IMR-90 (cell line): ENCODE data around the gene SHROOM1. TPM values are rescaled to one million over a fixed set of nuclear protein-coding genes. Genes with fewer than 3 reads are reported as not detected.

Source experiments
- ATAC-seq: fragments of 200-7000 bp; cut with Tn5 transposase; 2 replicates; pipeline ENCODE4 v1.9.1; 2020; ENCODE audit warnings: low read depth, mild to moderate bottlenecking, moderate library complexity
- BruUV-seq: library from RNA; stranded (reverse); fragments of 400-500 nt; replicated peaks from 2 replicates; lab custom pipeline; 2021; lab: Mats Ljungman, UMichigan
- CTCF ChIA-PET: fragments of 300-600 bp; formaldehyde crosslinking; extraction: SDS; loops from one replicate; lab custom pipeline; 2021; ENCODE audit warnings: antibody characterized with exemption; lab: Yijun Ruan, JAX
- POLR2A ChIA-PET: fragments of 300-600 bp; sonication (Branson Sonifier 250); formaldehyde crosslinking; loops from one replicate; lab custom pipeline; 2022; ENCODE audit warnings: antibody characterized with exemption; ENCODE audit not compliant: unreplicated experiment; lab: Charles Lee
- DNase-seq: peaks from one replicate; pipeline ENCODE4 v3.0.0; 2013
- H2AFZ ChIP-seq: replicated peaks from 2 replicates; pipeline ENCODE3; 2013; ENCODE audit warnings: low read length, mild to moderate bottlenecking; ENCODE audit not compliant: poor library complexity
- H2AK5ac ChIP-seq: 2 replicates; pipeline ENCODE4 v1.6.1; 2013; ENCODE audit warnings: low read depth, low read length, inconsistent platforms
- H2AK9ac ChIP-seq: replicated peaks from 2 replicates; pipeline ENCODE3; 2013; ENCODE audit warnings: mild to moderate bottlenecking, low read depth, low read length, moderate library complexity; ENCODE audit not compliant: poor library complexity
- H2BK120ac ChIP-seq: 2 replicates; pipeline ENCODE4 v1.6.1; 2013; ENCODE audit warnings: low read depth, low read length, inconsistent platforms
- H2BK15ac ChIP-seq: 3 replicates; pipeline ENCODE4 v1.6.1; 2013; ENCODE audit warnings: low read depth, low read length, inconsistent platforms
- H2BK20ac ChIP-seq: 2 replicates; pipeline ENCODE4 v1.6.1; 2013; ENCODE audit warnings: low read depth, mild to moderate bottlenecking, inconsistent platforms, low read length, moderate library complexity
- H2BK5ac ChIP-seq: 2 replicates; pipeline ENCODE4 v1.6.1; 2013; ENCODE audit warnings: mild to moderate bottlenecking, low read depth, low read length, inconsistent platforms; ENCODE audit not compliant: poor library complexity, severe bottlenecking
- H3K14ac ChIP-seq: replicated peaks from 2 replicates; pipeline ENCODE4 v1.6.1; 2013; ENCODE audit warnings: low read depth, low read length, inconsistent platforms
- H3K18ac ChIP-seq: 2 replicates; pipeline ENCODE4 v1.6.1; 2013; ENCODE audit warnings: low read depth, low read length, control low read depth
- H3K23ac ChIP-seq: 2 replicates; pipeline ENCODE4 v1.6.1; 2013; ENCODE audit warnings: low read depth, low read length, inconsistent platforms
- H3K27ac ChIP-seq: 2 replicates; pipeline ENCODE4 v1.5.1; 2013; ENCODE audit warnings: mild to moderate bottlenecking, control low read depth, low read length; ENCODE audit not compliant: insufficient read depth
- H3K27me3 ChIP-seq: 2 replicates; pipeline ENCODE4 v1.6.1; 2013; ENCODE audit warnings: low read length; ENCODE audit not compliant: control insufficient read depth, insufficient read depth
- H3K36me3 ChIP-seq: 2 replicates; pipeline ENCODE4 v1.6.1; 2013; ENCODE audit warnings: low read length, mixed read lengths; ENCODE audit not compliant: control insufficient read depth, insufficient read depth
- H3K4ac ChIP-seq: 2 replicates; pipeline ENCODE4 v1.6.1; 2013; ENCODE audit warnings: low read depth, low read length, inconsistent platforms
- H3K4me1 ChIP-seq: 2 replicates; pipeline ENCODE4 v1.6.1; 2013; ENCODE audit warnings: low read length, mixed read lengths; ENCODE audit not compliant: control insufficient read depth, insufficient read depth
- H3K4me2 ChIP-seq: 2 replicates; pipeline ENCODE4 v1.6.1; 2013; ENCODE audit warnings: low read depth, mild to moderate bottlenecking, control low read depth, low read length, moderate library complexity
- H3K4me3 ChIP-seq: 2 replicates; pipeline ENCODE4 v1.5.1; 2013; ENCODE audit warnings: low read depth, mild to moderate bottlenecking, control low read depth, low read length, moderate library complexity; ENCODE audit not compliant: insufficient read depth
- H3K56ac ChIP-seq: 2 replicates; pipeline ENCODE4 v1.6.1; 2013; ENCODE audit warnings: low read length, inconsistent platforms; ENCODE audit not compliant: insufficient read depth; ENCODE audit errors: extremely low read depth
- H3K79me1 ChIP-seq, 2 experiments: 2 replicates each; pipeline ENCODE4 v1.6.1; 2013; ENCODE audit warnings: low read length in 2 of 2, inconsistent platforms in 1 of 2, low read depth in 1 of 2
- H3K9ac ChIP-seq: 2 replicates; pipeline ENCODE4 v1.6.1; 2013; ENCODE audit warnings: low read depth, low read length, control low read depth
- H3K9me1 ChIP-seq: 2 replicates; pipeline ENCODE4 v1.6.1; 2013; ENCODE audit warnings: low read length, inconsistent platforms; ENCODE audit not compliant: insufficient read depth
- H3K9me3 ChIP-seq: 2 replicates; pipeline ENCODE4 v1.6.1; 2013; ENCODE audit warnings: low read length; ENCODE audit not compliant: control insufficient read depth, insufficient read depth
- H4K20me1 ChIP-seq: 2 replicates; pipeline ENCODE4 v1.6.1; 2013; ENCODE audit warnings: low read length, inconsistent platforms; ENCODE audit not compliant: insufficient read depth
- H4K5ac ChIP-seq: 2 replicates; pipeline ENCODE4 v1.6.1; 2013; ENCODE audit warnings: mild to moderate bottlenecking, low read depth, low read length, control low read depth
- H4K8ac ChIP-seq, 2 experiments: 2 replicates each; pipeline ENCODE4 v1.6.1; 2013; ENCODE audit warnings: low read depth in 2 of 2, low read length in 2 of 2, control low read depth in 1 of 2, inconsistent platforms in 1 of 2
- H4K91ac ChIP-seq: 2 replicates; pipeline ENCODE4 v1.6.1; 2013; ENCODE audit warnings: low read depth, low read length, inconsistent platforms; ENCODE audit not compliant: insufficient read depth
- CTCF ChIP-seq: conservative IDR thresholded peaks from 2 replicates; pipeline ENCODE4 v1.5.1; 2012; ENCODE audit warnings: mild to moderate bottlenecking, low read depth, low read length, improper control_type of control experiment
- MXI1 ChIP-seq: IDR thresholded peaks from 2 replicates; pipeline ENCODE4 v1.6.1; 2012; ENCODE audit warnings: low read depth, mild to moderate bottlenecking, low read length, moderate library complexity, borderline replicate concordance
- POLR2A ChIP-seq: IDR thresholded peaks from 2 replicates; pipeline ENCODE4 v1.6.1; 2012; ENCODE audit warnings: mild to moderate bottlenecking, low read depth, low read length
- RAD21 ChIP-seq: IDR thresholded peaks from 2 replicates; pipeline ENCODE4 v1.6.1; 2012; ENCODE audit warnings: low read length, improper control_type of control experiment
- RCOR1 ChIP-seq: IDR thresholded peaks from 2 replicates; pipeline ENCODE4 v1.6.1; 2012; ENCODE audit warnings: mild to moderate bottlenecking, low read length, improper control_type of control experiment; ENCODE audit not compliant: insufficient replicate concordance
- RFX5 ChIP-seq: IDR thresholded peaks from 2 replicates; pipeline ENCODE4 v1.8.0; 2012; ENCODE audit warnings: low read depth, mild to moderate bottlenecking, low read length, moderate library complexity
- SMC3 ChIP-seq: fragments of 150-350 bp; IDR thresholded peaks from 2 replicates; pipeline ENCODE4 v1.6.1; 2016; ENCODE audit warnings: low read depth, mild to moderate bottlenecking, antibody characterized with exemption, low read length, moderate library complexity
- WGBS, 2 experiments: methylation state at CpG; one replicate each; pipeline versions ENCODE4 v1.1.5 to v1.1.7; 2013; ENCODE audit warnings: missing lambda C conversion rate in 2 of 2; ENCODE audit not compliant: insufficient read length in 1 of 2; ENCODE audit errors: extremely low coverage in 2 of 2; 5-methylcytosine and 5-hydroxymethylcytosine counted together
- dilution Hi-C: fragments of 300-500 bp; cut with HindIII; formaldehyde crosslinking; loops from one replicate; pipeline ENCODE4 v1.14.3; 2018; ENCODE audit warnings: low sequenced_read_pairs; ENCODE audit not compliant: unreplicated experiment
- in situ Hi-C: fragments of 300-500 bp; cut with MboI; formaldehyde crosslinking; loops from 3 replicates; pipeline ENCODE4 v1.14.3; 2019; ENCODE audit warnings: low sequenced_read_pairs, inconsistent platforms, mixed read lengths
- intact Hi-C: fragments of 100-400 bp; cut with micrococcal nuclease; formaldehyde crosslinking; loops from 2 replicates; pipeline ENCODE4 v1.10.0; 2022
- polyA plus RNA-seq, 3 experiments: library from polyadenylated mRNA; depleted of rRNA; stranded (reverse); fragments of >200 nt; gene quantifications; 2 replicates each; pipeline ENCODE4 v1.2.3, GENCODE V29; 2012; ENCODE audit warnings: low replicate concordance in 1 of 3
- total RNA-seq: library from RNA; depleted of rRNA; stranded (reverse); fragments of >200 nt; gene quantifications from 2 replicates; pipeline ENCODE4 v1.2.3, GENCODE V29; 2012

SHROOM1 gene
- total and polyA plus RNA-seq, 2 of the 4 experiments (the other 2 are of a cell fraction), result 1.4 to 6.3 TPM

GRCh38 chr5:132776131-132776937 lies 54.1 kb downstream of the SHROOM1 start:
- Histone ChIP-seq H2AK5ac (peak overlapping the region; percentile 61), H3K36me3 (no peaks in the 10 kb centered on the region), H4K5ac (peak overlapping the region; percentile 61), H3K18ac (no peak overlapping the region; the same call in 1 of the 2 replicates), H3K79me1 (peaks cover 23 to 62% of the 10 kb centered on the region in 2 experiments), H2BK15ac (no peak overlapping the region), H2BK5ac (peak overlapping the region; percentile 51), H2AK9ac (peak overlapping the region; percentile 90), H4K8ac (peak overlapping the region in 1 of 2 experiments; percentile 72; a peak in 2 of 4 replicates), H3K4me3 (peak overlapping the region; percentile 65), H3K27ac (peak overlapping the region; percentile 59), H3K9ac (peak overlapping the region; percentile 72), H3K4me2 (peak overlapping the region; percentile 97), H4K91ac (peak overlapping the region; percentile 21; the same call in 1 of the 2 replicates), H3K14ac (peak overlapping the region; percentile 5; the same call in 1 of the 2 replicates), H2BK20ac (no peak overlapping the region), H3K23ac (peak overlapping the region; percentile 73; the same call in 1 of the 2 replicates), H3K4me1 (peaks cover 17% of the 10 kb centered on the region), H3K9me3 (no peaks in the 10 kb centered on the region), H3K4ac (peak overlapping the region; percentile 67), H3K56ac (peak overlapping the region; percentile 61), H3K27me3 (no peaks in the 10 kb centered on the region), H2BK120ac (no peak overlapping the region), H2AFZ (peak overlapping the region; percentile 98), H3K9me1 (peaks cover 38% of the 10 kb centered on the region), H4K20me1 (peaks cover 38% of the 10 kb centered on the region)
- in situ Hi-C loops (no loop called here), intact Hi-C loops (loop anchor here (2.0 kb wide), 1 partner anchor 44 kb away; no protein-coding TSS in a partner anchor), dilution Hi-C loops (no loop called here)
- BruUV-seq, result no TSS peak
- DNase-seq, result no peak
- ChIA-PET POLR2A (interaction anchor here (1.0 kb wide), 1 partner anchor 210 kb away, joined by 3 read pairs; no protein-coding TSS in a partner anchor), CTCF (interaction anchor here (1.9 kb wide), 1 partner anchor 37 kb away, joined by 4 read pairs; no protein-coding TSS in a partner anchor)
- peak; percentile 33 for ATAC-seq
- WGBS, 2 experiments, result 1% methylated on average over 18 of the region's 39 CpGs; no CpG with 5 or more reads in 1 of the 2 experiments
- TF ChIP-seq CTCF (no peak), RFX5 (no peak), POLR2A (no peak), RCOR1 (no peak), SMC3 (no peak), RAD21 (no peak), MXI1 (no peak)
